Smooth muscle cell (in vitro differentiated cells): ENCODE results near the gene ITPK1. TPM values are rescaled to one million over a fixed set of nuclear protein-coding genes. Genes with fewer than 3 reads are reported as not detected.

ENCODE experiments used
- DNase-seq: peaks from one replicate; lab custom pipeline; 2025; ENCODE audit not compliant: unreplicated experiment; lab: John Stamatoyannopoulos, UW
- H2AFZ ChIP-seq: fragments of 200-600 bp; sonication (generic); 2 replicates; pipeline ENCODE4 v1.6.0; 2016; ENCODE audit warnings: antibody characterized with exemption, low read depth, mild to moderate bottlenecking
- H3F3A ChIP-seq: fragments of 200-600 bp; sonication (generic); 2 replicates; pipeline ENCODE4 v1.6.0; 2017; ENCODE audit warnings: antibody characterized with exemption, low read depth
- H3K27ac ChIP-seq: fragments of 200-600 bp; sonication (generic); 2 replicates; pipeline ENCODE4 v1.5.1; 2016; ENCODE audit warnings: low read depth, mild to moderate bottlenecking
- H3K27me3 ChIP-seq: fragments of 200-600 bp; sonication (generic); 2 replicates; pipeline ENCODE4 v1.6.1; 2016; ENCODE audit warnings: low read depth, mild to moderate bottlenecking
- H3K36me3 ChIP-seq: fragments of 200-600 bp; sonication (generic); 2 replicates; pipeline ENCODE4 v1.5.1; 2016; ENCODE audit warnings: low read depth
- H3K4me1 ChIP-seq: fragments of 200-600 bp; sonication (generic); 2 replicates; pipeline ENCODE4 v1.5.1; 2016; ENCODE audit warnings: low read depth
- H3K4me2 ChIP-seq: fragments of 200-600 bp; sonication (generic); 2 replicates; pipeline ENCODE4 v1.6.0; 2016; ENCODE audit warnings: mild to moderate bottlenecking
- H3K4me3 ChIP-seq: fragments of 200-600 bp; sonication (generic); 2 replicates; pipeline ENCODE4 v1.5.1; 2016; ENCODE audit warnings: mild to moderate bottlenecking
- H3K79me2 ChIP-seq: fragments of 200-600 bp; sonication (generic); 2 replicates; pipeline ENCODE4 v1.6.0; 2016; ENCODE audit warnings: low read depth, mild to moderate bottlenecking
- H3K9ac ChIP-seq: fragments of 200-600 bp; sonication (generic); 2 replicates; pipeline ENCODE4 v1.6.0; 2016; ENCODE audit warnings: low read depth
- H3K9me3 ChIP-seq: fragments of 200-600 bp; sonication (generic); replicated peaks from 2 replicates; pipeline ENCODE4 v1.5.1; 2016; ENCODE audit warnings: low read depth
- H4K20me1 ChIP-seq: fragments of 200-600 bp; sonication (generic); 2 replicates; pipeline ENCODE4 v1.6.0; 2016; ENCODE audit warnings: low read depth
- CTCF ChIP-seq: fragments of 200-600 bp; sonication (generic); IDR thresholded peaks from 2 replicates; pipeline ENCODE4 v1.5.1; 2017; ENCODE audit warnings: borderline replicate concordance, mild to moderate bottlenecking, antibody characterized with exemption; ENCODE audit not compliant: insufficient read depth, poor library complexity, severe bottlenecking
- WGBS: methylation state at CpG from one replicate; pipeline ENCODE4 v1.1.7; 2016; ENCODE audit warnings: low lambda C conversion rate; 5-methylcytosine and 5-hydroxymethylcytosine counted together
- polyA plus RNA-seq: library from polyadenylated mRNA; unstranded; fragments of >200 nt; fragmentation: Nextera tagmentation; extraction: Ambion mirVana; gene quantifications from 2 replicates; pipeline ENCODE4 v1.2.1, GENCODE V29; 2016
- total RNA-seq: library from RNA; depleted of rRNA; stranded (reverse); fragments of >200 nt; gene quantifications from 2 replicates; pipeline ENCODE4 v1.2.3, GENCODE V29; 2014

ITPK1 gene
- total and polyA plus RNA-seq, 2 experiments from 2014 or later: 9.2 to 14.2 TPM

GRCh38 chr14:92917041-92917940 is 198.4 kb downstream of the ITPK1 start:
- Histone ChIP-seq H3K4me2 (no peak overlapping the region), H3K27me3 (peaks cover 23% of the 10 kb centered on the region), H3K4me3 (no peak overlapping the region), H3F3A (no peaks in the 10 kb centered on the region), H3K79me2 (no peaks in the 10 kb centered on the region), H3K4me1 (no peaks in the 10 kb centered on the region), H3K36me3 (no peaks in the 10 kb centered on the region), H3K9ac (no peak overlapping the region), H3K9me3 (no peaks in the 10 kb centered on the region), H3K27ac (no peak overlapping the region), H2AFZ (no peak overlapping the region), H4K20me1 (no peaks in the 10 kb centered on the region)
- 88% methylated on average over 14 of the region's 14 CpGs for WGBS
- no peak for TF ChIP-seq CTCF
- no peak for DNase-seq

GRCh38 chr14:92916201-92916600 is 199.5 kb downstream of the ITPK1 start:
- H3K9ac ChIP-seq: no peak overlapping the region
- no peak for DNase-seq
- H3K27ac ChIP-seq: no peak overlapping the region
- TF ChIP-seq CTCF: no peak
- H3K27me3 ChIP-seq: peaks cover 12% of the 10 kb centered on the region
- H3K79me2 ChIP-seq: no peaks in the 10 kb centered on the region
- H2AFZ ChIP-seq: no peak overlapping the region
- H4K20me1 ChIP-seq: no peaks in the 10 kb centered on the region
- 86% methylated on average over 4 of the region's 4 CpGs for WGBS
- no peak overlapping the region for H3K4me3 ChIP-seq
- H3K4me1 ChIP-seq: no peaks in the 10 kb centered on the region
- no peaks in the 10 kb centered on the region for H3K9me3 ChIP-seq
- no peaks in the 10 kb centered on the region for H3K36me3 ChIP-seq
- no peaks in the 10 kb centered on the region for H3F3A ChIP-seq
- H3K4me2 ChIP-seq: no peak overlapping the region

- no peak for TF ChIP-seq CTCF
- H3K9me3 ChIP-seq: no peaks in the 10 kb centered on the region
- H4K20me1 ChIP-seq: no peaks in the 10 kb centered on the region
- 8% methylated on average over 7 of the region's 7 CpGs for WGBS
- H2AFZ ChIP-seq: no peak overlapping the region
- no peaks in the 10 kb centered on the region for H3K27me3 ChIP-seq
- H3K36me3 ChIP-seq: no peaks in the 10 kb centered on the region
- no peaks in the 10 kb centered on the region for H3K79me2 ChIP-seq
- no peaks in the 10 kb centered on the region for H3F3A ChIP-seq
- no peaks in the 10 kb centered on the region for H3K4me1 ChIP-seq
- no peak overlapping the region for H3K4me3 ChIP-seq
- no peak overlapping the region for H3K27ac ChIP-seq
- H3K9ac ChIP-seq: no peak overlapping the region
- H3K4me2 ChIP-seq: no peak overlapping the region
- no peak for DNase-seq
Measured at GRCh38 chr14:92914087-92914656, 201.6 kb downstream of the ITPK1 start.
